ENCODE results near the gene RADX. TPM values are rescaled to one million over a fixed set of nuclear protein-coding genes. Genes with fewer than 3 reads are reported as not detected.

RADX gene
- total and polyA plus RNA-seq, 9 donors = 4.2 to 20.9 (median 7.4) TPM

GRCh38 chrX:106670631-106671030 lies 58.9 kb downstream of the RADX start:
- no peak for TF ChIP-seq EP300 (IDR thresholded peaks at IDR 0.05)
- no peak for TF ChIP-seq CTCF (IDR thresholded peaks at IDR 0.05)
- no peak for TF ChIP-seq POLR2A (IDR thresholded peaks at IDR 0.05)
- intact Hi-C loops (cut with DNase I) = no loop called here
- no peak for DNase-seq

GRCh38 chrX:106672527-106672926 lies 60.7 kb downstream of the RADX start:
- no peaks in the 10 kb centered on the region for H3K27me3 ChIP-seq
- H3K9me3 ChIP-seq = no peaks in the 10 kb centered on the region
- H3K4me1 ChIP-seq (ENCODE audit: insufficient read depth) = no peaks in the 10 kb centered on the region
- no peak for TF ChIP-seq EP300 (IDR thresholded peaks at IDR 0.05)
- no peak for TF ChIP-seq POLR2A (IDR thresholded peaks at IDR 0.05)
- no peak for TF ChIP-seq CTCF (IDR thresholded peaks at IDR 0.05)
- H3K27ac ChIP-seq = no peak overlapping the region
- H3K4me3 ChIP-seq = no peak overlapping the region
- 68 to 69% (median 68%) methylated on average over 4 of the region's 4 CpGs for WGBS, 3 donors
- DNase-seq = no peak
- no peaks in the 10 kb centered on the region for H3K36me3 ChIP-seq
- intact Hi-C loops (cut with DNase I) = no loop called here

More at GRCh38 chrX:106670631-106671030, 58.9 kb downstream of the RADX start:
- 70 to 77% (median 75%) methylated on average over 1 of the region's 1 CpG for WGBS, 3 donors
- no peaks in the 10 kb centered on the region for H3K36me3 ChIP-seq
- H3K27me3 ChIP-seq = no peaks in the 10 kb centered on the region
- no peak overlapping the region for H3K4me3 ChIP-seq
- no peaks in the 10 kb centered on the region for H3K4me1 ChIP-seq (ENCODE audit: insufficient read depth)
- no peaks in the 10 kb centered on the region for H3K9me3 ChIP-seq
- H3K27ac ChIP-seq = no peak overlapping the region

GRCh38 chrX:106680716-106681115 lies 68.9 kb downstream of the RADX start:
- no peak for DNase-seq
- TF ChIP-seq EP300 (IDR thresholded peaks at IDR 0.05) (no peak), CTCF (IDR thresholded peaks at IDR 0.05) (no peak), POLR2A (IDR thresholded peaks at IDR 0.05) (no peak)
- 26 to 41% (median 29%) methylated on average over 2 of the region's 2 CpGs for WGBS, 3 donors
- no peak overlapping the region for H3K4me3 ChIP-seq
- no peaks in the 10 kb centered on the region for H3K4me1 ChIP-seq (ENCODE audit: insufficient read depth)
- intact Hi-C loops (cut with DNase I) = no loop called here
- H3K9me3 ChIP-seq = no peaks in the 10 kb centered on the region
- no peaks in the 10 kb centered on the region for H3K27me3 ChIP-seq
- no peaks in the 10 kb centered on the region for H3K36me3 ChIP-seq
- no peak overlapping the region for H3K27ac ChIP-seq

- H3K9me3 ChIP-seq = no peaks in the 10 kb centered on the region
- WGBS, 3 donors = 80 to 94% (median 91%) methylated on average over 4 of the region's 4 CpGs
Measured at GRCh38 chrX:106684207-106684606, 72.4 kb downstream of the RADX start.

More at GRCh38 chrX:106684207-106684606, 72.4 kb downstream of the RADX start:
- no peak overlapping the region for H3K27ac ChIP-seq
- no peaks in the 10 kb centered on the region for H3K36me3 ChIP-seq
- intact Hi-C loops (cut with DNase I) = no loop called here
- H3K27me3 ChIP-seq = no peaks in the 10 kb centered on the region
- TF ChIP-seq CTCF (IDR thresholded peaks at IDR 0.05) (no peak), EP300 (IDR thresholded peaks at IDR 0.05) (no peak), POLR2A (IDR thresholded peaks at IDR 0.05) (no peak)
- DNase-seq = no peak
- no peaks in the 10 kb centered on the region for H3K4me1 ChIP-seq (ENCODE audit: insufficient read depth)
- H3K4me3 ChIP-seq = no peak overlapping the region
